ENCODE data around the gene ROBO1. TPM values are rescaled to one million over a fixed set of nuclear protein-coding genes. Genes with fewer than 3 reads are reported as not detected.

The ROBO1 gene
- total RNA-seq, 1 experiment from 2014 or later, result 35.5 TPM

GRCh38 chr3:79097964-79098660 is 669.7 kb downstream of the ROBO1 start:
- no TSS peak for BruUV-seq (replicated peaks)
- POLR2A ChIA-PET (ENCODE audit: unreplicated experiment), result no interaction called here
- intact Hi-C loops (cut with micrococcal nuclease), result no loop called here
- H3K9me3 ChIP-seq (ENCODE audit: low read length), result no peaks in the 10 kb centered on the region
- no peak overlapping the region for H2AFZ ChIP-seq (ENCODE audit: low read length)
- no peaks in the 10 kb centered on the region for H3K9me2 ChIP-seq (replicated peaks; ENCODE audit: low read length)
- H3K27me3 ChIP-seq (ENCODE audit: low read length), result no peaks in the 10 kb centered on the region; the same call in 1 of the 2 replicates
- H3K79me2 ChIP-seq (ENCODE audit: low read length), result no peaks in the 10 kb centered on the region
- no peak for TF ChIP-seq EZH2phosphoT487 (IDR thresholded peaks at IDR 0.05; ENCODE audit: borderline replicate concordance, low read length)
- TF ChIP-seq, protein P1, sequence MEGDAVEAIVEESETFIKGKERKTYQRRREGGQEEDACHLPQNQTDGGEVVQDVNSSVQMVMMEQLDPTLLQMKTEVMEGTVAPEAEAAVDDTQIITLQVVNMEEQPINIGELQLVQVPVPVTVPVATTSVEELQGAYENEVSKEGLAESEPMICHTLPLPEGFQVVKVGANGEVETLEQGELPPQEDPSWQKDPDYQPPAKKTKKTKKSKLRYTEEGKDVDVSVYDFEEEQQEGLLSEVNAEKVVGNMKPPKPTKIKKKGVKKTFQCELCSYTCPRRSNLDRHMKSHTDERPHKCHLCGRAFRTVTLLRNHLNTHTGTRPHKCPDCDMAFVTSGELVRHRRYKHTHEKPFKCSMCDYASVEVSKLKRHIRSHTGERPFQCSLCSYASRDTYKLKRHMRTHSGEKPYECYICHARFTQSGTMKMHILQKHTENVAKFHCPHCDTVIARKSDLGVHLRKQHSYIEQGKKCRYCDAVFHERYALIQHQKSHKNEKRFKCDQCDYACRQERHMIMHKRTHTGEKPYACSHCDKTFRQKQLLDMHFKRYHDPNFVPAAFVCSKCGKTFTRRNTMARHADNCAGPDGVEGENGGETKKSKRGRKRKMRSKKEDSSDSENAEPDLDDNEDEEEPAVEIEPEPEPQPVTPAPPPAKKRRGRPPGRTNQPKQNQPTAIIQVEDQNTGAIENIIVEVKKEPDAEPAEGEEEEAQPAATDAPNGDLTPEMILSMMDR (conservative IDR thresholded peaks at IDR 0.05; ENCODE audit: low read depth, low read length), result no peak
- no peak for TF ChIP-seq EZH2 (IDR thresholded peaks at IDR 0.05; ENCODE audit: low read length, unreplicated experiment)
- no peak overlapping the region for H3K4me2 ChIP-seq (ENCODE audit: low read length)
- no peaks in the 10 kb centered on the region for H3K4me1 ChIP-seq (ENCODE audit: insufficient read depth, low read length)
- no peak overlapping the region for H3K27ac ChIP-seq (ENCODE audit: low read length)
- DNase-seq, result no peak
- CTCF ChIA-PET, result no interaction called here
- H3K4me3 ChIP-seq (ENCODE audit: low read length), result no peak overlapping the region
- H4K20me1 ChIP-seq (ENCODE audit: low read length), result no peaks in the 10 kb centered on the region
- H3K36me3 ChIP-seq (ENCODE audit: low read depth, low read length), result no peaks in the 10 kb centered on the region
- H3K9ac ChIP-seq (ENCODE audit: low read length), result no peak overlapping the region
- no peaks in the 10 kb centered on the region for H3F3A ChIP-seq (ENCODE audit: low read length, unreplicated experiment)
- ATAC-seq, result no peak; the same call in 1 of the 2 replicates

- H4K20me1 ChIP-seq (ENCODE audit: low read length), result no peaks in the 10 kb centered on the region
- no peaks in the 10 kb centered on the region for H3F3A ChIP-seq (ENCODE audit: low read length, unreplicated experiment)
- BruUV-seq (replicated peaks), result no TSS peak
- TF ChIP-seq, protein P1 (conservative IDR thresholded peaks at IDR 0.05; ENCODE audit: low read depth, low read length), result no peak
- TF ChIP-seq EZH2 (IDR thresholded peaks at IDR 0.05; ENCODE audit: low read length, unreplicated experiment), result no peak
- no peak for TF ChIP-seq EZH2phosphoT487 (IDR thresholded peaks at IDR 0.05; ENCODE audit: borderline replicate concordance, low read length)
- no peak overlapping the region for H3K4me3 ChIP-seq (ENCODE audit: low read length)
- H3K9me3 ChIP-seq (ENCODE audit: low read length), result no peaks in the 10 kb centered on the region
- no peak overlapping the region for H3K4me2 ChIP-seq (ENCODE audit: low read length)
- POLR2A ChIA-PET (ENCODE audit: unreplicated experiment), result no interaction called here
- H3K36me3 ChIP-seq (ENCODE audit: low read depth, low read length), result no peaks in the 10 kb centered on the region
- no peaks in the 10 kb centered on the region; the same call in 1 of the 2 replicates for H3K27me3 ChIP-seq (ENCODE audit: low read length)
- CTCF ChIA-PET, result no interaction called here
- ATAC-seq (no peak), DNase-seq (no peak)
- no peaks in the 10 kb centered on the region for H3K9me2 ChIP-seq (replicated peaks; ENCODE audit: low read length)
- H3K79me2 ChIP-seq (ENCODE audit: low read length), result no peaks in the 10 kb centered on the region
- no peaks in the 10 kb centered on the region for H3K4me1 ChIP-seq (ENCODE audit: insufficient read depth, low read length)
- H2AFZ ChIP-seq (ENCODE audit: low read length), result no peak overlapping the region
- H3K9ac ChIP-seq (ENCODE audit: low read length), result no peak overlapping the region
- intact Hi-C loops (cut with micrococcal nuclease), result no loop called here
- H3K27ac ChIP-seq (ENCODE audit: low read length), result no peak overlapping the region
Measured at GRCh38 chr3:79094654-79095053, 673.1 kb downstream of the ROBO1 start.

- H3K36me3 ChIP-seq (ENCODE audit: low read depth, low read length), result no peaks in the 10 kb centered on the region
- H3K4me2 ChIP-seq (ENCODE audit: low read length), result no peak overlapping the region
- no peak for TF ChIP-seq EZH2phosphoT487 (IDR thresholded peaks at IDR 0.05; ENCODE audit: borderline replicate concordance, low read length)
- TF ChIP-seq EZH2 (IDR thresholded peaks at IDR 0.05; ENCODE audit: low read length, unreplicated experiment), result no peak
- TF ChIP-seq, protein P1 (conservative IDR thresholded peaks at IDR 0.05; ENCODE audit: low read depth, low read length), result peak; percentile 86
- intact Hi-C loops (cut with micrococcal nuclease), result loop anchor here (1.0 to 5.0 kb wide), 3 partner anchors 81 to 410 kb away; no protein-coding TSS in a partner anchor
- peak; percentile 71 for ATAC-seq
- H3K9me3 ChIP-seq (ENCODE audit: low read length), result no peaks in the 10 kb centered on the region
- H3K4me1 ChIP-seq (ENCODE audit: insufficient read depth, low read length), result no peaks in the 10 kb centered on the region
- H3F3A ChIP-seq (ENCODE audit: low read length, unreplicated experiment), result no peaks in the 10 kb centered on the region
- POLR2A ChIA-PET (ENCODE audit: unreplicated experiment), result interaction anchor here (0.6 kb wide), 1 partner anchor 9 kb away, joined by 11 read pairs; no protein-coding TSS in a partner anchor
- no peaks in the 10 kb centered on the region for H4K20me1 ChIP-seq (ENCODE audit: low read length)
- DNase-seq, result peak; percentile 76
- BruUV-seq (replicated peaks), result no TSS peak
- CTCF ChIA-PET, result interaction anchor here (0.5 to 1.3 kb wide), 12 partner anchors 15 to 1838 kb away, joined by 3 to 70 read pairs (median 4); no protein-coding TSS in a partner anchor
- H3K9ac ChIP-seq (ENCODE audit: low read length), result no peak overlapping the region
- H3K4me3 ChIP-seq (ENCODE audit: low read length), result no peak overlapping the region
- no peaks in the 10 kb centered on the region for H3K79me2 ChIP-seq (ENCODE audit: low read length)
- no peak overlapping the region for H2AFZ ChIP-seq (ENCODE audit: low read length)
- no peaks in the 10 kb centered on the region for H3K9me2 ChIP-seq (replicated peaks; ENCODE audit: low read length)
- H3K27me3 ChIP-seq (ENCODE audit: low read length), result peaks cover 26% of the 10 kb centered on the region
- H3K27ac ChIP-seq (ENCODE audit: low read length), result no peak overlapping the region
Measured at GRCh38 chr3:79086514-79086913, 681.3 kb downstream of the ROBO1 start.

Measured in PC-3 (cell line).